WTC11 (cell line): ENCODE measurements around the gene SACS.

Experiments used
- CTCF ChIP-seq: fragments of 200-600 bp; IDR thresholded peaks from 2 replicates; pipeline ENCODE4 v1.8.0; 2022; ENCODE audit warnings: antibody characterized with exemption
- FOXP4 ChIP-seq: sonication (generic); formaldehyde crosslinking; IDR thresholded peaks from 2 replicates; pipeline ENCODE4 v1.8.0; 2022; ENCODE audit warnings: mild to moderate bottlenecking, missing genetic modification reagents
- MLX ChIP-seq: sonication (generic); formaldehyde crosslinking; IDR thresholded peaks from 2 replicates; pipeline ENCODE4 v1.8.1; 2023; ENCODE audit warnings: mild to moderate bottlenecking, missing genetic modification reagents, moderate library complexity
- SOX15 ChIP-seq: fragments of 250-450 bp; sonication (Bioruptor Pico); IDR thresholded peaks from 2 replicates; pipeline ENCODE4 v1.9.0; 2021; ENCODE audit warnings: mild to moderate bottlenecking
- USF2 ChIP-seq: sonication (generic); formaldehyde crosslinking; IDR thresholded peaks from 2 replicates; pipeline ENCODE4 v1.8.1; 2023; ENCODE audit warnings: mild to moderate bottlenecking, missing genetic modification reagents, moderate library complexity
- ZBTB21 ChIP-seq: sonication (generic); formaldehyde crosslinking; IDR thresholded peaks from 2 replicates; pipeline ENCODE4 v1.8.1; 2023; ENCODE audit warnings: mild to moderate bottlenecking, missing genetic modification reagents, borderline replicate concordance
- ZNF423 ChIP-seq: fragments of 250-450 bp; sonication (Bioruptor Pico); IDR thresholded peaks from 2 replicates; pipeline ENCODE4 v2.1.2; 2022; ENCODE audit warnings: mild to moderate bottlenecking, moderate library complexity

- TF ChIP-seq MLX (no peak), CTCF (no peak), ZBTB21 (CRISPR knock-in tag) (no peak), FOXP4 (no peak), ZNF423 (no peak), SOX15 (CRISPR knock-in tag) (no peak), USF2 (no peak)
These were observed 11.9 kb downstream of the SACS start for GRCh38 chr13:23421596-23421995.
